GM19099 (cell line): ENCODE results near the gene MAN2A2.

Source experiments
- POLR2A ChIP-seq: IDR thresholded peaks from 3 replicates; pipeline ENCODE4 v1.6.1; 2011; ENCODE audit warnings: low read depth; ENCODE audit not compliant: insufficient read length; ENCODE audit errors: extremely low read depth

The MAN2A2 gene

GRCh38 chr15:90866800-90867199 lies 36.3 kb upstream of the MAN2A2 start:
- no peak for TF ChIP-seq POLR2A

GRCh38 chr15:90868261-90868689 lies 34.8 kb upstream of the MAN2A2 start, which contains the start of gene FURIN:
FURIN (plus strand) TSS chr15:90868588; CDS start chr15:90875741, 7,153 bp downstream.
- TF ChIP-seq POLR2A: no peak

- no peak for TF ChIP-seq POLR2A
Observed at GRCh38 chr15:90869140-90869541, 34.0 kb upstream of the MAN2A2 start.

GRCh38 chr15:90869601-90870353 lies 33.3 kb upstream of the MAN2A2 start:
- no peak for TF ChIP-seq POLR2A

GRCh38 chr15:90870354-90871138 lies 32.6 kb upstream of the MAN2A2 start:
- TF ChIP-seq POLR2A: no peak

- no peak for TF ChIP-seq POLR2A
Observed at GRCh38 chr15:90871139-90871715, 31.9 kb upstream of the MAN2A2 start.

GRCh38 chr15:90871716-90872485 lies 31.2 kb upstream of the MAN2A2 start:
- TF ChIP-seq POLR2A: peak; percentile 43

GRCh38 chr15:90872486-90873184 lies 30.5 kb upstream of the MAN2A2 start:
- peak; percentile 23 for TF ChIP-seq POLR2A

- no peak for TF ChIP-seq POLR2A
Observed at GRCh38 chr15:90873488-90873997, 29.6 kb upstream of the MAN2A2 start.

GRCh38 chr15:90873998-90874605 lies 29.0 kb upstream of the MAN2A2 start:
- no peak for TF ChIP-seq POLR2A

- TF ChIP-seq POLR2A: no peak
Observed at GRCh38 chr15:90875549-90875981, 27.5 kb upstream of the MAN2A2 start.

- no peak for TF ChIP-seq POLR2A
Observed at GRCh38 chr15:90876046-90876445, 27.1 kb upstream of the MAN2A2 start.

- no peak for TF ChIP-seq POLR2A
Observed at GRCh38 chr15:90876512-90877170, 26.5 kb upstream of the MAN2A2 start.

GRCh38 chr15:90877315-90877714 lies 25.8 kb upstream of the MAN2A2 start:
- no peak for TF ChIP-seq POLR2A

- no peak for TF ChIP-seq POLR2A
Observed at GRCh38 chr15:90877996-90878395, 25.1 kb upstream of the MAN2A2 start.
